Measurements from ENCODE around the gene ZNF597.

DNA sequence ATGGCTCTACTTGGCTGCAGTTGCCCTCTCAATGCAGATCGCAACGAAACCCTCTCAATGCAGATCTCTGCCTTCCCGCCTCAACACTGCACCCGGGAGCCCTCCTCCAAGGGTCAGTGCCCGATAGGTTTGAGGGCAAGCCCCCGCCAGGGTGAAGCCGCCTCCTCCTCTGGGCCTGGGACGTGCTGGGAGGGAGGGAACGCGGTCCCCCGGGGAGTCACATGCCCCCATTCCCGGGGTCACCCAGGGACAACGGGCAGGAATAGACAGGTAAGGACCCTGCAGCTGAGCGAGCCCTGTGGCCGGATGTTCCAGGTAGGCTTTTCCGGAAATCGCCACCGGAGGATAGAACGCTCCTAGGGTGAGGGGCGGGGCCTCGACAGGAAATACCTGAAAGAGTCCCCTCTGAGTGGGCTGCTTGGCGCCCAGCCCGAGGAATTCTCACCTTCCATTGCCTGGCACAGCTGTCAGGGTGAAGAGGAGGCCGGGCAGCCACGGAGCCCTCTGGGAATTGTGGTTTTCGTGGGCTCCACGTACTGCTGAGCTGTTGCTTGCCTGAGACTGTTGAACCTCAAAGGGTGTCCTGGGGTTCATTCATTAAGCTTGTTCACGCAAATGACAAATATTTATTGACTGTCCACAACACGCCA, 29.4 kb downstream of the ZNF597 start:
- TF ChIP-seq, protein P1, sequence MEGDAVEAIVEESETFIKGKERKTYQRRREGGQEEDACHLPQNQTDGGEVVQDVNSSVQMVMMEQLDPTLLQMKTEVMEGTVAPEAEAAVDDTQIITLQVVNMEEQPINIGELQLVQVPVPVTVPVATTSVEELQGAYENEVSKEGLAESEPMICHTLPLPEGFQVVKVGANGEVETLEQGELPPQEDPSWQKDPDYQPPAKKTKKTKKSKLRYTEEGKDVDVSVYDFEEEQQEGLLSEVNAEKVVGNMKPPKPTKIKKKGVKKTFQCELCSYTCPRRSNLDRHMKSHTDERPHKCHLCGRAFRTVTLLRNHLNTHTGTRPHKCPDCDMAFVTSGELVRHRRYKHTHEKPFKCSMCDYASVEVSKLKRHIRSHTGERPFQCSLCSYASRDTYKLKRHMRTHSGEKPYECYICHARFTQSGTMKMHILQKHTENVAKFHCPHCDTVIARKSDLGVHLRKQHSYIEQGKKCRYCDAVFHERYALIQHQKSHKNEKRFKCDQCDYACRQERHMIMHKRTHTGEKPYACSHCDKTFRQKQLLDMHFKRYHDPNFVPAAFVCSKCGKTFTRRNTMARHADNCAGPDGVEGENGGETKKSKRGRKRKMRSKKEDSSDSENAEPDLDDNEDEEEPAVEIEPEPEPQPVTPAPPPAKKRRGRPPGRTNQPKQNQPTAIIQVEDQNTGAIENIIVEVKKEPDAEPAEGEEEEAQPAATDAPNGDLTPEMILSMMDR (conservative IDR thresholded peaks at IDR 0.05; ENCODE audit: low read length), result no peak
- no peak for TF ChIP-seq EZH2phosphoT487 (IDR thresholded peaks at IDR 0.05; ENCODE audit: borderline replicate concordance, low read depth, low read length)
